ENCODE data around the gene LMNA.

DNA sequence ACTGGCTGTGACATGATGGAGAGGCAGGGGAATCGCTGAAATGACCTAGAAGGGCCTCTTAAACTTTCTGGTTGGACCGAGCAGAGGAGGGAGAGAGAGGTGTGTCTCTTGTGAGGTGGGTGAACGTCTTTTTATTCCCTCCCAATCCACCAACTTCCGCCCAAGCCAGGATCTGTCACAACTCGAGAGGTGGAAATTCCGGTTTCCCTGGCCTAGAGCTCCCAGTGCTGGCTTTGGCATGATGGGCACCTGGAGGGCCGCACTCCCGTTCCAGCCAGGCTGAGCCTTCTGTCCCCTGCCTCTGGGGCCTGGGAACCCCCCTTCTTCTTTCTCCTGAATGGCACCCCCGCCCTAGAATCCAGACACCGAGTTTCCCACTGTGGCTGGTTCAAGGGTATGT, 38.9 kb downstream of the LMNA start, which contains the start of gene SEMA4A:
- no peak for TF ChIP-seq POLR2A (IDR thresholded peaks at IDR 0.05)
- TF ChIP-seq CTCF (IDR thresholded peaks at IDR 0.05 in 4 of 5, conservative IDR thresholded peaks at IDR 0.05 in 1 of 5), result no peak

Data from gastrocnemius medialis (tissue), 4 donors.